Upper lobe of left lung (tissue), 6 donors: Measurements from ENCODE around the gene PTGR2. TPM values are rescaled to one million over a fixed set of nuclear protein-coding genes. Genes with fewer than 3 reads are reported as not detected.
"Not testable (repeated sequence)": the region's sequence is repeated elsewhere in the genome, so short reads cannot be mapped to it uniquely, and the experiment has no call there.

ENCODE experiments used
- ATAC-seq, 2 donors: fragments of 200-7000 bp; cut with Tn5 transposase; one replicate each; pipeline ENCODE4 v1.9.1; 2022; ENCODE audit warnings: mild to moderate bottlenecking in 2 of 2, moderate library complexity in 2 of 2; ENCODE audit not compliant: low FRiP score in 2 of 2
- DNase-seq, 2 donors: peaks; one replicate each; pipeline ENCODE4 v3.0.0-alpha.2; 2019 to 2020
- H3K27ac ChIP-seq, 4 donors: fragments of 200-600 bp; sonication (generic); one replicate each; pipeline ENCODE4 v1.5.1; 2016 to 2019
- H3K27me3 ChIP-seq, 4 donors: fragments of 200-600 bp; sonication (generic); one replicate each; pipeline ENCODE4 v1.5.1; 2017 to 2019
- H3K36me3 ChIP-seq, 4 donors: fragments of 200-600 bp; sonication (generic); one replicate each; pipeline ENCODE4 v1.5.1; 2016 to 2019
- H3K4me1 ChIP-seq, 4 donors: fragments of 200-600 bp; sonication (generic); one replicate each; pipeline ENCODE4 v1.5.1; 2018 to 2019
- H3K4me3 ChIP-seq, 4 donors: fragments of 200-600 bp; sonication (generic); one replicate each; pipeline ENCODE4 v1.5.1; 2017 to 2019; ENCODE audit warnings: mild to moderate bottlenecking in 2 of 4, moderate library complexity in 1 of 4
- H3K9me3 ChIP-seq, 4 donors: fragments of 200-600 bp; sonication (generic); one replicate each; pipeline ENCODE4 v1.5.1; 2018 to 2019
- EP300 ChIP-seq, 4 donors: sonication (generic); formaldehyde crosslinking; IDR thresholded peaks; one replicate each; pipeline ENCODE4 v1.5.1; 2017; ENCODE audit warnings: antibody characterized with exemption in 4 of 4, control low read depth in 2 of 4
- POLR2A ChIP-seq, 4 donors: fragments of 450-650 bp; IDR thresholded peaks; one replicate each; pipeline ENCODE4 v1.5.1; 2016 to 2017; ENCODE audit warnings: antibody characterized with exemption in 4 of 4, mild to moderate bottlenecking in 2 of 4
- POLR2AphosphoS5 ChIP-seq, 2 donors: sonication (generic); formaldehyde crosslinking; IDR thresholded peaks; one replicate each; pipeline ENCODE4 v1.5.1; 2017; ENCODE audit warnings: antibody characterized with exemption in 2 of 2
- WGBS, 2 donors: methylation state at CpG; one replicate each; pipeline ENCODE4 v1.1.5; 2017 to 2018; 5-methylcytosine and 5-hydroxymethylcytosine counted together
- total RNA-seq, 6 donors: library from RNA; depleted of rRNA in 4 of 6; stranded (reverse); fragments of >200 nt in 4 of 6; gene quantifications; one replicate each; pipeline versions ENCODE4 v1.1.0 to v1.2.1, GENCODE V29; 2016 to 2021
- TF ChIP-seq, protein P1 (sequence below), 6 experiments: fragments of 450-650 bp in 4 of 6; fragments of 200-600 bp in 2 of 6; sonication (generic) in 2 of 6; IDR thresholded peaks; one replicate each; pipeline ENCODE4 v1.5.1; 2016 to 2019; ENCODE audit warnings: antibody characterized with exemption in 6 of 6
- donor health status: DM: no; HTN: no; CAD: no; lungs with moderate emphysema.
- donor health status: DM: no; HTN: yes; CAD: no; lungs with severe emphysema.

The PTGR2 gene
- total RNA-seq, 6 donors from 2014 or later, result 4.3 to 15.0 (median 8.8) TPM

- Histone ChIP-seq H3K4me1 (peaks cover 0 to 7% (median 0%) of the 10 kb centered on the region in 4 donors), H3K36me3 (peaks cover 27 to 94% (median 60%) of the 10 kb centered on the region in 4 donors), H3K9me3 (no peaks in the 10 kb centered on the region), H3K27me3 (no peaks in the 10 kb centered on the region), H3K27ac (peak overlapping the region in 2 of 4 donors; percentile 32 to 36), H3K4me3 (no peak overlapping the region)
- no peak for DNase-seq
- TF ChIP-seq POLR2A (IDR thresholded peaks at IDR 0.05), result no peak
- TF ChIP-seq, protein P1, sequence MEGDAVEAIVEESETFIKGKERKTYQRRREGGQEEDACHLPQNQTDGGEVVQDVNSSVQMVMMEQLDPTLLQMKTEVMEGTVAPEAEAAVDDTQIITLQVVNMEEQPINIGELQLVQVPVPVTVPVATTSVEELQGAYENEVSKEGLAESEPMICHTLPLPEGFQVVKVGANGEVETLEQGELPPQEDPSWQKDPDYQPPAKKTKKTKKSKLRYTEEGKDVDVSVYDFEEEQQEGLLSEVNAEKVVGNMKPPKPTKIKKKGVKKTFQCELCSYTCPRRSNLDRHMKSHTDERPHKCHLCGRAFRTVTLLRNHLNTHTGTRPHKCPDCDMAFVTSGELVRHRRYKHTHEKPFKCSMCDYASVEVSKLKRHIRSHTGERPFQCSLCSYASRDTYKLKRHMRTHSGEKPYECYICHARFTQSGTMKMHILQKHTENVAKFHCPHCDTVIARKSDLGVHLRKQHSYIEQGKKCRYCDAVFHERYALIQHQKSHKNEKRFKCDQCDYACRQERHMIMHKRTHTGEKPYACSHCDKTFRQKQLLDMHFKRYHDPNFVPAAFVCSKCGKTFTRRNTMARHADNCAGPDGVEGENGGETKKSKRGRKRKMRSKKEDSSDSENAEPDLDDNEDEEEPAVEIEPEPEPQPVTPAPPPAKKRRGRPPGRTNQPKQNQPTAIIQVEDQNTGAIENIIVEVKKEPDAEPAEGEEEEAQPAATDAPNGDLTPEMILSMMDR (IDR thresholded peaks at IDR 0.05), result no peak
- TF ChIP-seq EP300 (IDR thresholded peaks at IDR 0.05), result no peak
- no peak for TF ChIP-seq POLR2AphosphoS5 (IDR thresholded peaks at IDR 0.05)
- ATAC-seq, result no peak
- WGBS, 2 donors, result 70 to 77% methylated on average over 1 of the region's 1 CpG
Measured at GRCh38 chr14:73896521-73896920, 44.9 kb downstream of the PTGR2 start.

GRCh38 chr14:73903028-73903427 lies 51.4 kb downstream of the PTGR2 start:
- no peaks in the 10 kb centered on the region for H3K4me1 ChIP-seq
- no peak overlapping the region for H3K27ac ChIP-seq
- DNase-seq (no peak), ATAC-seq (no peak)
- no peak overlapping the region for H3K4me3 ChIP-seq
- no peaks in the 10 kb centered on the region for H3K27me3 ChIP-seq
- WGBS, 2 donors, result 95 to 97% methylated on average over 3 of the region's 3 CpGs
- no peak for TF ChIP-seq POLR2A (IDR thresholded peaks at IDR 0.05)
- TF ChIP-seq, protein P1 (IDR thresholded peaks at IDR 0.05), result no peak
- TF ChIP-seq POLR2AphosphoS5 (IDR thresholded peaks at IDR 0.05), result no peak
- no peak for TF ChIP-seq EP300 (IDR thresholded peaks at IDR 0.05)
- no peaks in the 10 kb centered on the region for H3K9me3 ChIP-seq
- H3K36me3 ChIP-seq, result peaks cover 35 to 92% (median 61%) of the 10 kb centered on the region in 4 donors

- Histone ChIP-seq H3K4me3 (no peak overlapping the region), H3K27ac (no peak overlapping the region), H3K9me3 (no peaks in the 10 kb centered on the region), H3K4me1 (no peaks in the 10 kb centered on the region), H3K27me3 (no peaks in the 10 kb centered on the region), H3K36me3 (peaks cover 35 to 93% (median 77%) of the 10 kb centered on the region in 4 donors)
- TF ChIP-seq, protein P1 (IDR thresholded peaks at IDR 0.05), result no peak
- TF ChIP-seq POLR2AphosphoS5 (IDR thresholded peaks at IDR 0.05), result no peak
- TF ChIP-seq EP300 (IDR thresholded peaks at IDR 0.05), result no peak
- TF ChIP-seq POLR2A (IDR thresholded peaks at IDR 0.05), result no peak
- ATAC-seq (no peak), DNase-seq (no peak)
- 100% methylated on average over 1 of the region's 1 CpG for WGBS, 2 donors
Measured at GRCh38 chr14:73909681-73910080, 58.0 kb downstream of the PTGR2 start.

DNA sequence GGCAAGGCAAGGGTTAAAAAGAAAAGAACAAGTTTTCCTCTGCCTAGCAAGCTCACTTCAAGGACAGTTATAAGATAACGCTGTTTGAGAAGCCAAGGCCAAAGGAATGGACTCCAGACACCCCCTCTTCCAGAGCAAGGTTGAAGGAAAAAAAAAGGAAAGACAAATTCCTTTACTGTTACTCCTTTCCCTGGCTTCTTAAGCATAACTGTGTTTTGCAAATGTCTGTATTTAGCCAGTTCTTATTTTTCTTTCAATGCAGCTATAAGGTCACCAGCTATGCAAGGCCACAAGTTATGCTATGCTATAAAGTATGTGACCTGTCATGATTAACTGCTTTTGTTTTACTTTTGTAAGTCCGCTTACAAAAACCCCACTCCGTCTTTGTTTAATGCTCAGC lies 61.6 kb downstream of the PTGR2 start:
- Histone ChIP-seq H3K36me3 (peaks cover 27 to 85% (median 60%) of the 10 kb centered on the region in 4 donors), H3K4me3 (no peak overlapping the region), H3K27me3 (no peaks in the 10 kb centered on the region), H3K4me1 (no peaks in the 10 kb centered on the region), H3K27ac (no peak overlapping the region), H3K9me3 (no peaks in the 10 kb centered on the region)
- ATAC-seq, result no peak
- WGBS, 2 donors, result 92% methylated on average over 3 of the region's 3 CpGs
- no peak for TF ChIP-seq POLR2AphosphoS5 (IDR thresholded peaks at IDR 0.05)
- TF ChIP-seq, protein P1 (IDR thresholded peaks at IDR 0.05), result no peak
- TF ChIP-seq POLR2A (IDR thresholded peaks at IDR 0.05), result no peak
- no peak for TF ChIP-seq EP300 (IDR thresholded peaks at IDR 0.05)
- DNase-seq, result no peak

GRCh38 chr14:73916324-73916723 lies 64.7 kb downstream of the PTGR2 start:
- Histone ChIP-seq H3K36me3 (peaks cover 6 to 85% (median 51%) of the 10 kb centered on the region in 4 donors), H3K27ac (no peak overlapping the region), H3K4me3 (no peak overlapping the region), H3K4me1 (no peaks in the 10 kb centered on the region), H3K9me3 (no peaks in the 10 kb centered on the region), H3K27me3 (no peaks in the 10 kb centered on the region)
- WGBS, 2 donors, result 90 to 93% methylated on average over 6 of the region's 6 CpGs
- ATAC-seq (no peak), DNase-seq (no peak)
- TF ChIP-seq POLR2AphosphoS5 (IDR thresholded peaks at IDR 0.05) (no peak), POLR2A (IDR thresholded peaks at IDR 0.05) (no peak), EP300 (IDR thresholded peaks at IDR 0.05) (no peak)
- TF ChIP-seq, protein P1 (IDR thresholded peaks at IDR 0.05), result no peak

DNA sequence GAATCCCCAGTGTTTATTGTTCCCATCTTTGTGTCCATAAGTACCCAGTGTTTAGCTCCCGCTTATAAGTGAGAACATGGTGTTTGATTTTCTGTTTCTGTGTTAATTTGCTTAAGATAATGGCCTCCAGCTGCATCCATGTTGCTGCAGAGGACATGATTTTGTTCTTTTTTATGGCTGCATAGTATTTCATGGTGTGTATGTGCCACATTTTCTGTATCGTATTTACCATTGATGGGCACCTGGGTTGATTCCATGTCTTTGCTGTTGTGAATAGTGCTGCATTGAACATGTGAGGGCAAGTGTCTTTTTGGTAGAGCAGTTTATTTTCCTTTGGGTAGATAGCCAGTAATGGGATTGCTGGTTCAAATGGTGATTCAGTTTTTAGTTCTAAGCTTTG lies 67.8 kb downstream of the PTGR2 start:
- H3K4me1 ChIP-seq, H3K4me3 ChIP-seq, H3K27ac ChIP-seq, H3K27me3 ChIP-seq, H3K9me3 ChIP-seq, DNase-seq, ATAC-seq: not testable (repeated sequence)
- WGBS, 2 donors, result 96 to 100% methylated on average over 2 of the region's 2 CpGs
- H3K36me3 ChIP-seq, result peaks cover 32 to 89% (median 59%) of the 10 kb centered on the region in 4 donors
